ENCODE results near the gene CYP26C1. TPM values are rescaled to one million over a fixed set of nuclear protein-coding genes. Genes with fewer than 3 reads are reported as not detected.
A peak's percentile ranks its signal among the peaks of the same experiment; 100 is the strongest.

Gene CYP26C1
- total RNA-seq, 1 experiment from 2014 or later = 0.79 TPM

DNA sequence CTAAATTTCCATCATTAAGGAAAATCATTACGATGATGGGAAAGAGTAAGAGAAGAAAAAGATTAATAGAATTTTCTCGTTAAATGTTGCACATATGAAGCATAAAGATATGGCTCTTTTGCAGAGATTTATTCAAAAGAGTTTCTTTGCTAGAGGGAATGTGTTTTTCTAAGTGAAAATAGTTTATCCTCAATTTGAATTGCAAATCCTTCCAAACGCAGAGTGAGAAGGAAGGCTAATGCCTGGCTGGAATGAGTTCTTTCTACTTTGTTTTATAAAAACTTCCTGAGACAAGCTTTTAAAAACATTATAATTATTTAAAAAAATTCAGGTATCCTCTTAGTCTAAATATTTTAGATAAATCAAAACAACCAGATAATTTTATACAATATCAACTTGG lies 27.2 kb downstream of the CYP26C1 start:
- H4K5ac ChIP-seq (ENCODE audit: insufficient read length, low read depth, low read length) = no peak overlapping the region
- no peak overlapping the region for H3K4ac ChIP-seq (ENCODE audit: low read depth, low read length)
- no peaks in the 10 kb centered on the region for H3K9me3 ChIP-seq (ENCODE audit: control insufficient read depth, low read depth, low read length)
- no peak for DNase-seq
- no peaks in the 10 kb centered on the region; the same call in 1 of the 2 replicates for H3K27me3 ChIP-seq (ENCODE audit: insufficient read depth, low read length)
- H3K56ac ChIP-seq (ENCODE audit: insufficient read length, low read depth, low read length) = no peak overlapping the region
- H3K4me1 ChIP-seq (ENCODE audit: insufficient read depth, low read length) = peaks cover 5% of the 10 kb centered on the region; the same call in 1 of the 2 replicates
- H4K8ac ChIP-seq (replicated peaks; ENCODE audit: insufficient read length, low read depth, low read length) = no peak overlapping the region
- no peak overlapping the region for H3T11ph ChIP-seq (ENCODE audit: low read length)
- no peak overlapping the region for H3K4me3 Mint-ChIP-seq
- H3K23ac ChIP-seq (ENCODE audit: insufficient read length, low read depth, low read length) = no peak overlapping the region
- peak overlapping the region; percentile 2 to 52 (median 4); a peak in 3 of 7 replicates for H3K27ac Mint-ChIP-seq
- H3K36me3 Mint-ChIP-seq (ENCODE audit: insufficient read depth in 1 of 3, low read depth in 3 of 3) = peaks cover 0 to 5% (median 2%) of the 10 kb centered on the region in 3 experiments; a peak in 3 of 7 replicates
- H3K27me3 Mint-ChIP-seq (ENCODE audit: low read depth) = no peaks in the 10 kb centered on the region; the same call in 1 of the 2 replicates
- H3K23me2 ChIP-seq (ENCODE audit: insufficient read length, low read depth, low read length, poor library complexity, severe bottlenecking) = no peaks in the 10 kb centered on the region
- H3K14ac ChIP-seq (ENCODE audit: insufficient read depth, low read length) = no peak overlapping the region
- TF ChIP-seq, protein P1, sequence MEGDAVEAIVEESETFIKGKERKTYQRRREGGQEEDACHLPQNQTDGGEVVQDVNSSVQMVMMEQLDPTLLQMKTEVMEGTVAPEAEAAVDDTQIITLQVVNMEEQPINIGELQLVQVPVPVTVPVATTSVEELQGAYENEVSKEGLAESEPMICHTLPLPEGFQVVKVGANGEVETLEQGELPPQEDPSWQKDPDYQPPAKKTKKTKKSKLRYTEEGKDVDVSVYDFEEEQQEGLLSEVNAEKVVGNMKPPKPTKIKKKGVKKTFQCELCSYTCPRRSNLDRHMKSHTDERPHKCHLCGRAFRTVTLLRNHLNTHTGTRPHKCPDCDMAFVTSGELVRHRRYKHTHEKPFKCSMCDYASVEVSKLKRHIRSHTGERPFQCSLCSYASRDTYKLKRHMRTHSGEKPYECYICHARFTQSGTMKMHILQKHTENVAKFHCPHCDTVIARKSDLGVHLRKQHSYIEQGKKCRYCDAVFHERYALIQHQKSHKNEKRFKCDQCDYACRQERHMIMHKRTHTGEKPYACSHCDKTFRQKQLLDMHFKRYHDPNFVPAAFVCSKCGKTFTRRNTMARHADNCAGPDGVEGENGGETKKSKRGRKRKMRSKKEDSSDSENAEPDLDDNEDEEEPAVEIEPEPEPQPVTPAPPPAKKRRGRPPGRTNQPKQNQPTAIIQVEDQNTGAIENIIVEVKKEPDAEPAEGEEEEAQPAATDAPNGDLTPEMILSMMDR (conservative IDR thresholded peaks at IDR 0.05) = no peak
- no peak overlapping the region for H4K91ac ChIP-seq (ENCODE audit: insufficient read length, low read depth, low read length)
- H3K18ac ChIP-seq (ENCODE audit: insufficient read length, low read depth, low read length) = no peak overlapping the region
- H2BK5ac ChIP-seq (ENCODE audit: insufficient read length, low read length) = no peak overlapping the region
- no peak overlapping the region for H2BK15ac ChIP-seq (ENCODE audit: low read depth, low read length)
- H3K4me2 ChIP-seq (ENCODE audit: insufficient read depth, insufficient read length, low read length) = no peak overlapping the region
- H2AFZ ChIP-seq (ENCODE audit: low read length) = no peak overlapping the region
- no peak overlapping the region for H2AK5ac ChIP-seq (ENCODE audit: insufficient read length, low read length)
- no peak overlapping the region for H2BK20ac ChIP-seq (ENCODE audit: low read depth, low read length, poor library complexity, severe bottlenecking)
- 100% methylated on average over 1 of the region's 3 CpGs for WGBS (ENCODE audit: extremely low coverage, insufficient read length, low lambda C conversion rate)
- peaks cover 0 to 3% of the 10 kb centered on the region in 2 experiments; a peak in 3 of 5 replicates for H3K9me3 Mint-ChIP-seq
- H3K79me1 ChIP-seq (ENCODE audit: insufficient read depth, low read depth, low read length, poor library complexity, severe bottlenecking) = no peaks in the 10 kb centered on the region
- H3K4me1 Mint-ChIP-seq = peaks cover 26 to 28% of the 10 kb centered on the region in 2 experiments
- H3K27ac ChIP-seq (ENCODE audit: insufficient read length, low read depth, low read length) = no peak overlapping the region
- no peaks in the 10 kb centered on the region for H3K79me2 ChIP-seq (ENCODE audit: insufficient read depth, low read length)
- H2BK120ac ChIP-seq (ENCODE audit: low read depth, low read length, poor library complexity, severe bottlenecking) = no peak overlapping the region
- no peak overlapping the region for H3K9ac ChIP-seq (ENCODE audit: extremely low read depth, insufficient read length, low read length)
- H4K20me1 ChIP-seq (ENCODE audit: control insufficient read depth, insufficient read depth, insufficient read length) = no peaks in the 10 kb centered on the region
- H2BK12ac ChIP-seq (ENCODE audit: insufficient read length, low read depth, low read length) = no peak overlapping the region

All from H9 (cell line).